C4-2B (cell line): ENCODE results near the gene WWOX.

ENCODE experiments used
- CTCF ChIP-seq: fragments of 450-650 bp; conservative IDR thresholded peaks from 2 replicates; pipeline ENCODE4 v1.5.1; 2017; ENCODE audit warnings: mild to moderate bottlenecking
- ZFX ChIP-seq: fragments of 450-650 bp; IDR thresholded peaks from 2 replicates; pipeline ENCODE4 v1.6.1; 2017

DNA sequence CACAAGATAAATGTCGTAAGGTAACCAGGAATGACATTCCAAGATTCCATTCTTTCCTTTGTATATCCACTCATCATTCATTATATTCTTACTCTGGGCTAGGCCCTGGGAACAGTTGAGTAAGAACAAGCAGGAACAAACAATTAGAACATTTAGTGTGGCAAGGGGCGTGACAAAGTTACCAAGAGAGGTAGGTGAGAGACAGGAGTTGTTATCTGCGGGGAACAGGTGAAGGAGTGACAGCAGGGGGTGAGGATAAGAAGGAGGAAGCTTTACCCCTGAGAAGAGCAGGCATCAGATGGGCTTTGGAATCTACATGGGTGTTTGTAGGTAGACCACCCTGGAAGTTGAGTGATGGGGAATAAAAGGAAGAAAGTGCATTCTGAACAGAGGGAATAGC, 568.9 kb downstream of the WWOX start:
- TF ChIP-seq CTCF (no peak), ZFX (no peak)
